Activated CD8-positive, alpha-beta memory T cell treated with anti-CD3 and anti-CD28 coated beads for 1 hour (primary cell): ENCODE data around the gene ANTXR1.

Source experiments
- DNase-seq, 2 donors: peaks; one replicate each; pipeline ENCODE4 v3.0.0-alpha.2; 2020; ENCODE audit warnings: low read depth in 1 of 2; ENCODE audit errors: extremely low read depth in 1 of 2

The ANTXR1 gene

DNA sequence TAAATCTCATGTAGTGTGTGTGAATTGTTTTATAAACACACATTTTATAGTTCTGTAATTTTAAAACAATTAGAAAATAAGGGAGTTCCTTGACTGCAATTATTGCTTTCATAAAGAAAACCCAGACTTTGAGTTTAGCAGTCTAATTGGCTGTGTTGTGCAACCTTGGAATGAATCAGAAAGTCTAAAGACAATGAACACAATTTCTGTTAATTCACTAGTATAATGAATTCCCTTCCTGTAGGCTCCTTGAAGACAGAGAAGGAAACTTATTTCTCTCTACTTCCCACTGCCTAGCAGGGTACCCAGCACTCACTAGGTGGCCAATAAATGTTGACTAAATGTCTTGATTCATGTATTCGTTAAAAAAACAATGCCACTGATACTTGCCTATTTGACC is 79.9 kb downstream of the ANTXR1 start:
- no peak for DNase-seq

DNA sequence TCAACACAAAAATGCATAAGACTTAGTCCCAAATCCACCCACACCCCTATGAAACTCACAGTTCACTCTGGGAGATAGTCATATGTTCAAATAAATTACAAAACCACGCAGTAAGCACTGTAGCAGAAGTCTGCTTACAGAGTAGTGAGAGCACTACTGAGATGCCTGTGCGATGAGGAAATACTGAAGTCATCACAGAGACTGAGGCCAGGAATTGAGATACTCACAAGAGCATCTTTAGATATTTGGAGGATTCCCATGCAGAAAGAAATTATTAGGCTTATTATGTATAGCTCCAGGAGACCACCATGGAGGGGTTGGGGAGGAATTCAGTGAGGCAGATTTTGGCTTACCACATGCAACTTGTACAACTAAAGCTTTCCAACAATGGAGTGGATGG is 82.3 kb downstream of the ANTXR1 start:
- no peak for DNase-seq

DNA sequence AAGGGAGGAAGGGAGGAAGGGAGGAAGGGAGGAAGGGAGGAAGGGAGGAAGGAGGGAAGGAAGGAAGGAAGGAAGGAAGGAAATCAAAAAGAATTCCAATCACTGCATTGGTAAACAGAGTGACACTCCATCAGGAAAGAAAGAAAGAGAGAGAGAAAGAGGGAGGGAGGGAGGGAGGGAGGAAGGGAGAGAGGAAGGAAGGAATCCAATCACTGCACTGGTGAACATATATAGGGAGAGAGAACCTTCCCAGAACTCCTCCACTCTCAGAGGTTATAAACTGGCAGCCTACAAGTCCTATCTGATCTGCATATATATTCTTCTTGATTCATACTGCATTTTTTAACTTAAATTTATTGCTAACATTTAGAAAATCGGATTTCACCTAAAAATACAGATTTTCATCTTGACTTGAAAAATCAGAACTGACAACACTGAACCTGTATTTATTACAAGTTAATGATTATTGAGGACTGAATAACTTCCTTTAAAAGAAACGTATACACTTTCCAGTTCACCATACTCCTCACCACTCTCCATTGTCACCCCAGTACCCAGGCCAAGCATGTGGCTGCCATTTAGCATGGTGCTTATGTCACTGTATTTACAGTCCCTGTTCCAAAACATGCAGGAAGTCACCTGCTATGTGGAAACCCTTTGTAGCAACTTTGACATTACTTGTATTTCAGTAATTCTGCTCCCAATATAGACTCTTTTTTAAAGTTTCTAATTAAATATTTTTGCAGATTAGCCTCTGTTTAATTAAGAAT is 83.5 kb downstream of the ANTXR1 start:
- DNase-seq: no peak

DNA sequence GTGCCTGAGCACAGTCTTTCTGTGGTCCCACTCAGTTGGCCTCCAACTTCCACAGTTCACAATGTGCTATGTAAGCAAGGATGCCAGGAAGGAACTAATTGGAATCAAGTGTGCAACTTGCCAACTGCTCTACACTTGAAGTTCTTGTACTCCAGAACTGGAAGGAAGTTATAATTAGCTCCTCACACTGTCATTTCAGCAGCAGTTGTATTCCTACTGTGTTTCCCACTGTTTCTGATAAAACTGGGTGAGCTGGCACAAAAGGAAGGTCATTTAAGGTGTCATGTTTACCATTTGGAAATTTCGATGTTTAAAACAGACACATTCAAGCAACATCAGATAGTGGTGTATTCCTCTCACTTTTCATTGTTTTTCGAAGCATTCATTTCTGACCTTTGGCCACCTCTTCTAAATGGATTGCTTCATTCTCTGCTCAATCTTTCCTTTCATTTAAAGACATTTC is 84.2 kb downstream of the ANTXR1 start:
- no peak for DNase-seq

DNA sequence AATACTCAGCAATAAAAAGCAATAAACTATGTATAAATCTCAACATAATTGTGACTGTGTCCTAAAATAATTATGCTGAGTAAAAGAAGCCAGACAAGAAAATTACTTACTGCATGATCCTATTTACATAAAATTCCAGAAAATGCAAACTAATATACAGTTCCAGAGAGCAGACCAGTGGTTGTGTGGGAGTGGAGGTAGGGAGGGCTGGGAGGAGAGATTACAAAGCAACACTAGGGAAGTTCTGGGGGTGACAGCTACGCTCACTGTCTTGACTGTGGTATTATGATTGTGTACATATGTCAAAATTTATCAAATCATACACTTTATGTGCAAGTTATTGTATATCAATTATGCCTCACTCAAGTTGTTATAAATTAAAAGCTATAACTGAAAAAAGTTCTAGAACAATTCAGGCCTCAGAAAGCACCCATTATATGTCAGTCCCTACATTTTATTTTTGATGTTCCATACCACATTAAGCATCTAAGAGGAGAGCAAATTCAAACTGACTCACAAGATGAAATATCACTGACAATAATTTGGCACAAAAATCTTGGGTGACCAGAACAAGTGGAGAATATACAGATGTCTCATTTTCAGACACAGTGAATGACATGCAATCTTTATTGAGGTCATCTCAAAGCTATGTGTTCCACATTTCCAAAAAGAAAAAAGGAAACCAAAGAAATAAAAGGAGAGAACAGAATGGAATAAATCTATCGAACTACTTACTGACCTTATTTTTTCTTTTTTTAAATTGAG is 85.1 kb downstream of the ANTXR1 start:
- no peak for DNase-seq

- no peak for DNase-seq
Measured at GRCh38 chr2:69099541-69099940, 86.6 kb downstream of the ANTXR1 start.

- DNase-seq: no peak
Measured at GRCh38 chr2:69100220-69100723, 87.3 kb downstream of the ANTXR1 start.

GRCh38 chr2:69102041-69102593 is 89.1 kb downstream of the ANTXR1 start:
- DNase-seq: no peak

DNA sequence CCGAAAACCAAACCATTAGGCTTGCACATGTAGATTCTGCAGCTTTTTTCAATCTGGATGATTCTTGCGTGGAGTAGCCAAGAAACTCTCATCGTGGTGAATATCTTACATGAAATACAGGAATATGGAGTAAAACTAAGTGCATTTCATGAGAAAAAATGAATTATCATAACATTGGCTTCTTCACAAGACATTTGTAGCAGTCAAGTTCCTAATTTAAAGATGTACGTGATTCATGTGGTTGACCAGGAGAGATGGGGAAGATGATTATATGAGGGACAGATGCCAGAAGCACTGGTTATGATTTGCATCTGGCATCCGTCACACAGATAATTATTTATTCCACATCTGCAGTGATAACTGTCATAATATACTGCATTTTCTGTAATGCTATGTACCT is 90.4 kb downstream of the ANTXR1 start:
- DNase-seq: no peak

GRCh38 chr2:69104261-69104660 is 91.3 kb downstream of the ANTXR1 start:
- DNase-seq: no peak

DNA sequence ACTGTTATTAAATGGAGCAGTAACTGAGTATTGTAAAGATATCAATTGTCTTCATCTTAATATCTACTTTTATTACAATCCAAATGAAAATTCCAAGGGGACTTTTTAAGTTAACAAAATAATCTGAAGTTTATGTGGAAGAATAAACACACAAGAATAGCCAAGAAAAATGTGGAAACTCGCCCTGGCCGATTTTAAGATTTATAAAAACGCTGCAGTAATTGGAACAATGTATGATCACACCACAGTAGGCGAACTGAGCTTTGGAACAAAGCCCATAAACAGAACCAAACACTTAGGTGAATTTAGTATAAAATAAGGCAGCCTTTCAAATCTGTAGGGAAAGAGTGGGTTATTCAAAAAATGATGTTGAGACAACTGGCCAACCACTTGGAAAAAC is 96.3 kb downstream of the ANTXR1 start:
- no peak for DNase-seq

- no peak for DNase-seq
Measured at GRCh38 chr2:69111076-69111475, 98.1 kb downstream of the ANTXR1 start.

- no peak for DNase-seq
Measured at GRCh38 chr2:69113627-69114026, 100.6 kb downstream of the ANTXR1 start.

DNA sequence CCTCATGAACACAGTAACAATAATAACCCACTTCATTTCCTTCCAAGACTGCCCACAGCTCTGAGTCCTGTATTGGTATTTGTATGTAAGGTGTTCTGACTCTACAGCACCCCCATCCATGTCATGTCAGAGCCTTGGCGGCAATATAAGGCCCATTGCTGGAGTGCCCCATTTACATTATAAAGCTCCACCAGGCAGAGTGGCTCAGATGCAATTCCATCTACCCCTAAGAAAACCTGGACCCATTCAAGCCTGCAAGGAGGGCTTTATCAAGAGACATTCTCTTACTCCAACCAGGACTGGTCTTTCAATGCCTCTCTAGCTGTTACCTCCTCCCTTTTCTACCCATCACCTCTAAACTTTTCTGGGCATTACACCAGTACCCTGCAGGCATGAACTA is 101.6 kb downstream of the ANTXR1 start:
- DNase-seq: no peak

GRCh38 chr2:69116438-69116837 is 103.5 kb downstream of the ANTXR1 start:
- no peak for DNase-seq

DNA sequence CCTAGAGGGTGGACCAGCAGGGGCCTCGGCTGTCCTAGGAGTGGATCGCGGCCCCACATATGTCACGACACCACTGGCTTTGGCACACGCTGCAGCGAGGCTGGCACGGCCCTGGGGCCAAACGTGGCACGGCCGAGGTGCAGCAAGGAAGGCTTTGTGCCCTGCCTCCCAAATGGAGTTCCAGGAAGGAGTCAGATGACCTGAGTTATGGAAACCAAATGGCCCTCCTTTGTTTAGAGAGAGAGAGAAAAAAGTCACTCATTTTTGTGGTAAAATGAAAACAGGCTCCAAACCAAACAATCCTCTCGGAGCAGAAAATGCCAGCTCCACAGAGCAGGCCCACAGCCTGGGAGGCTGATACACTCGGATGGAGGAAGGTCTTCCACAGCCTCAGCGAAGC is 105.6 kb downstream of the ANTXR1 start:
- DNase-seq: no peak

GRCh38 chr2:69119104-69119894 is 106.3 kb downstream of the ANTXR1 start:
- no peak for DNase-seq

GRCh38 chr2:69122271-69122670 is 109.3 kb downstream of the ANTXR1 start:
- no peak for DNase-seq

DNA sequence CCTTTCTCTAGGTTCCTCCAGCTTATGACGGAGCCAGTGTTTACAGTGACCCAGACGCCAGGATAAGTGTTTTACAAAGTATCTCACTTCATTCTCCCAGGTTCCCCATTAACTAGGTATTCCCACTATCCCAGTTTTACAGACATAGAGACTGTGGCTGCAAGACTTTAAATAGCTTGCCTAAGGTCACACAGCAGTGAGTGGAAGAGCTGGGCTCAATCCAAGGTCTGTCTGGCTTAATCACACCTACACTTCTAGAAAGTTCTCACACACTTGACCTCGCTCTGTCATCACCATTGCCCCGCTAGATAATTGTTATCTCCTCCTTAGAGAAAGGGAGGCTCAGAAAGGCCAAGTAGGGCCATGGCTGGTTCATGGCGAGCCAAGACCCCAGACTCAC is 110.2 kb downstream of the ANTXR1 start:
- DNase-seq: no peak

- DNase-seq: no peak
Measured at GRCh38 chr2:69124343-69124742, 111.4 kb downstream of the ANTXR1 start.

DNA sequence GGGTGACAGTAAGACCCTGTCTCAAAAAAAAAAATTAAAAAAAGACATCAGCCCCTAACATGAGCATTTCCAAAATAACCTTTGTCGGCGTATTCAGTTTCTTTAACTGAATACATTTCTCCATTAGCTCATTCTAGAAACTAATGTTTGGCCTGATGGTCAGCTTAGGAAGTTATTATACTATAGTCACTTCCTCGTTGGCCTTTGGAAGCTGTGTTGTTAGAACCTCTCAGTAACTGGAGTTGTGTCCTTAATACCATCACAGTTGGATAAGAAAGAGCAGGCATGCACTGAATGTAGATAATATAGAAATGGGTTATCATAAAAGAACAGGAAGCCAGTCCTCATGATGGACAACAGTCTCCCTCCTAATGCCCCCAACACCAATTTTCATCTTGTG is 112.8 kb downstream of the ANTXR1 start:
- DNase-seq: no peak
